GM12801 (cell line): Measurements from ENCODE around the gene CIART.

Source experiments
- CTCF ChIP-seq: IDR thresholded peaks from one replicate; pipeline ENCODE4 v1.5.1; 2011; ENCODE audit warnings: control low read depth; ENCODE audit not compliant: insufficient read length; ENCODE audit errors: extremely low read depth

CIART gene

DNA sequence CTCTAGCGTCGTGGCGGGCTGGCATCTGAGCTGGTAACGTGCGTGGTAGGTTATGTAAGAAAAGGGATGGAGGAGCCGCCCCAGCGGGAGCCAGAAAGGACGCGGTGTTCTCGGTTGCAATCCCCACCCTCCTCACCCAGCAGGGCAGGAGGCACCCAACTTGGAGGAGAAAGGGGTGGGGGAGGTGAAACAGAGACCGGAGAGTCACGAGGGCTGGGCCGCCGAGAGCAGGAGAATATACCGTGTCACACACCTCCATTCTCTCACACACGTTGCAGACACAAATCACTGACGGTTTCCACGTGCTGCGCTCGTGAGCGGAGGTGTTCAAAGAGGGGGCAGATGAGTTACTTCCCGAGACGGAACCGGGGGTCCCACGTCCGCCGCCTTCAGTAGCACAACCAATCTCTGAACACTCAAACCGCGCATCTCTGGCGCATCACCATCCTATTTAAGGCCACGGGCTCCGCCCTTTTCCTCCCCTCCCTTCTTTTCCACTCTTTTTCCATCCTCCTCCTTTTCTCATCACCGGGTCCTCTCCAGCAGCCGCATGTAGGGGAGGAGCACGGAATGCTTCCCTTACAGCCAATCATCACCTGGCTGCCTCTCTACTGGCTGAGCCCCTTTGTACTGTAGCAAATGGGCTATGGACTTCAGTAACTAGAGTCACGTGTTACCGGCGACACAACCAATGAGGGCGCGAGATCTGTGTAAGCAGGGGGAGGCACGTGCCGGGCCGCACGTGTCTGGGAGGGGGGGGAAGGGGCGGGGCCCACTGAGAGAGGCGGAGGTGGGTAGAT lies at the start of gene CIART:
CIART (plus strand) TSS at position 797 of the 800 bp plus-strand sequence. CDS start 714 bp downstream, outside the sequence.
- no peak for TF ChIP-seq CTCF

DNA sequence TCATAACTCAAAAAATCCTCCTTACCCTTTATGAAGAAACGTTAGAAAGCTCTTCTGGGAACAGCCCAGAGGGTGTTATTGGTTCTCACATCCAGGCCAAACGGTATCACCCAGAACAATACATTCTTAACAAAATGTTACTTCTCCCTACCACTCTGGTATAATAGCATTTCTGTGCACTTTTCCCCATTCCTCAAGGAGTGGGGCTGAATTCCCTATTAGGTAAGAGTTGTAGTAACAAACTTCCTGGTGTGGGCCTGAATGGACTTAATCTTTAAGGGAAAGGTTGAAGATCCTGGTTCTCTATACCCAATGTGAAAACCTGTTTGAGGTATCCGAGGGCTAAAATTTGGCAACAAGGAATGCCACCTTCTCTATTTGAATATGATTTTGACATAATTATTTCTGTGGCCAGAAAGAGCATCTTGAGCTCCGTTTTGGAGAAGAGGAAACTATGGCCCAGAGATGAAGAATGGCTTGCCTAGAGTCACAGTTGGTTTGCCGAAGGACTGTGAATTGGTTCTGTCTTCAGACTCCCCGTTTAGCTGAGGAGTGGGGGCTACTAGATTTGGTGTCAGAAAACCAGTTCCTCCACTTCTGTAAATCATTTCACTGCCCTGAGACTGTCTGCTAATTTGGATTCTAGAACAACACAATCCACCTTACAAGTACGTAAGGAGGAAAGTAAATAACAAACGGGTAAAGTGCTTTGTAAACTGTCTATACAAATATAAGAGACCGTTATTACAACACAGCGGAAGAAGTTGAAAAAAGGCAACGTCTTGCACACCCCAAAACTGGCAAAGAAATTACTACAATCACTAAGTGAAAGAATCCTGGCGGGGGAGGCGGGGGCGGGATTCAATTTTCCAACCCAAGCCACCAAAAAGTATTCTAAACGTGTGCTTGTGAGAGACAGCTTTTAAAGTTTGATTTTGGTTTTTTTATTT lies 48.7 kb upstream of the CIART start:
- no peak for TF ChIP-seq CTCF

DNA sequence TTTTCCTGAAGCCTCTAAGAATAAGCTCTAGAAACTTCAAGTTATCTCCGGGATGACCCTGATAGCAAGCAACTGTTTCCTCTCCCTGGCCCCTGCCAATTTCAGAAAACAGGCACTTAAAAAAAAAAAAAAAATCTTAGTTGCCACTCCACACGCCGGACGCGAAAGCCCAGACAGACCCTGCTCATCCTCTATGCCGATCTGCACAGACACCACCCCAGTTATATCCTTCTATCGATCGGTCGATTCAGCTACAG lies 48.1 kb upstream of the CIART start:
- TF ChIP-seq CTCF: no peak

- no peak for TF ChIP-seq CTCF
These were observed 47.6 kb upstream of the CIART start for GRCh38 chr1:150234566-150235293.

- TF ChIP-seq CTCF: no peak
These were observed 47.0 kb upstream of the CIART start for GRCh38 chr1:150235294-150235851.

DNA sequence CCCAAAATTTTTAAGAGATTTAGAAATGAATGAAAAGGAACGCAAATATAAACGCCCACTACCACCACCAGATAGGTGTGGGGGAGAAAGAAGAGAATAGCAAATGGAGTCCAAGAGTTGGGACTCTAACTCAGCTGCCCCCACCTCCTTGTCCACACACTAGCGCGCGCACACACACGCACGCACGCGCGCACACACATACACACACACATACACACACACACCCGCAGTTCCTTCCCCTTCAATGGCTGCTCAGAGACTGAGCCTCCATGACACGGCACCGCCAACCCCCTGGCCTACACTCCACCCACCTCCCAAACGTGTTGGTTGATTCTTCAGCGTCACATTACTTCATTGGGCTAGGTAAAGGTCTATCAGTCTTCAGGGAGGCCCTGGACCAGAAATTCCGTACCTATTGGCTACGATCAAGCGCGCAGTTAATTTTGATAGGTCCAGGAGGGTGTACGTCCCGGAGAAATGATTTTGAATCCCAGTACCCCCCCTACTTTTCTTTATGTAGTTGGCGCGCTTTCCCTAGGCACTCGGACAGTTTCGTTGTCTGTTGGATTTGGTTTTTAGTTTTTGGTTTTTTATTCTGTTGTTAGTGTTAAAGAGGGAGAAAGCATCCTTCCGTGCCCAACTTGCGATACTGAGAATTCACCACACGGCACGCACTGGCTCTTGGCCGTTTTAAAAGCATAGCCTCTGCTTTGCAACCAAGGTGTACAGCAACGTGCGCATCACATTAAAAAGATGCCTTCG lies 46.3 kb upstream of the CIART start, which contains the start of gene ANP32E:
ANP32E (minus strand) TSS at position 261 of the 762 bp plus-strand sequence. CDS start 326 bp downstream, outside the sequence.
- TF ChIP-seq CTCF: no peak
